ENCODE measurements around the gene RSPO4.

GRCh38 chr20:1012359-1013168, 10.5 kb upstream of the RSPO4 start:
- TF ChIP-seq EZH2phosphoT487 (IDR thresholded peaks at IDR 0.05; ENCODE audit: insufficient read depth, low read depth) (no peak), EZH2 (IDR thresholded peaks at IDR 0.05; ENCODE audit: insufficient read depth, poor library complexity, severe bottlenecking) (no peak)

Measured in GM23248 (cell line).